Spinal cord (tissue), 10 donors: ENCODE results near the gene BBS9. TPM values are rescaled to one million over a fixed set of nuclear protein-coding genes. Genes with fewer than 3 reads are reported as not detected.
A peak's percentile ranks its signal among the peaks of the same experiment; 100 is the strongest.

Experiments used
- DNase-seq, 6 donors: peaks; one replicate each; pipeline versions ENCODE4 v3.0.0 to v3.0.0-alpha.2; 2013 to 2015; ENCODE audit warnings: low spot score in 6 of 6, low read depth in 4 of 6
- H3K27ac ChIP-seq: one replicate; pipeline ENCODE4 v1.5.1; 2013; ENCODE audit warnings: low read depth, low read length, control low read depth
- H3K27me3 ChIP-seq: one replicate; pipeline ENCODE4 v1.6.1; 2013; ENCODE audit warnings: low read length; ENCODE audit not compliant: control insufficient read depth, insufficient read depth
- H3K36me3 ChIP-seq: one replicate; pipeline ENCODE4 v1.6.1; 2013; ENCODE audit warnings: low read length; ENCODE audit not compliant: control insufficient read depth, insufficient read depth
- H3K4me1 ChIP-seq: one replicate; pipeline ENCODE4 v1.6.1; 2013; ENCODE audit warnings: low read length; ENCODE audit not compliant: control insufficient read depth, insufficient read depth
- H3K4me3 ChIP-seq: one replicate; pipeline ENCODE4 v1.5.1; 2013; ENCODE audit warnings: low read depth, low read length, control low read depth
- H3K9me3 ChIP-seq: one replicate; pipeline ENCODE4 v1.6.1; 2013; ENCODE audit warnings: low read length; ENCODE audit not compliant: control insufficient read depth, insufficient read depth
- WGBS: methylation state at CpG from one replicate; pipeline ENCODE4 v1.1.5; 2013; ENCODE audit warnings: missing lambda C conversion rate; ENCODE audit not compliant: insufficient coverage; 5-methylcytosine and 5-hydroxymethylcytosine counted together
- polyA plus RNA-seq, 2 donors: library from polyadenylated mRNA; unstranded; fragments of 120-200 nt; gene quantifications; one replicate each; pipeline ENCODE4 v1.2.1, GENCODE V29; 2013; ENCODE audit not compliant: insufficient read length in 2 of 2
- total RNA-seq, 2 donors: library from RNA; depleted of rRNA in 1 of 2; stranded (reverse); fragments of 120-200 nt in 1 of 2; fragments of >200 nt in 1 of 2; gene quantifications; one replicate each; pipeline versions ENCODE4 v1.2.3 to v1.2.4, GENCODE V29; 2013 to 2014
- donor health status: healthy.

BBS9 gene
- total and polyA plus RNA-seq, 4 donors = 19.3 to 67.8 (median 28.9) TPM

DNA sequence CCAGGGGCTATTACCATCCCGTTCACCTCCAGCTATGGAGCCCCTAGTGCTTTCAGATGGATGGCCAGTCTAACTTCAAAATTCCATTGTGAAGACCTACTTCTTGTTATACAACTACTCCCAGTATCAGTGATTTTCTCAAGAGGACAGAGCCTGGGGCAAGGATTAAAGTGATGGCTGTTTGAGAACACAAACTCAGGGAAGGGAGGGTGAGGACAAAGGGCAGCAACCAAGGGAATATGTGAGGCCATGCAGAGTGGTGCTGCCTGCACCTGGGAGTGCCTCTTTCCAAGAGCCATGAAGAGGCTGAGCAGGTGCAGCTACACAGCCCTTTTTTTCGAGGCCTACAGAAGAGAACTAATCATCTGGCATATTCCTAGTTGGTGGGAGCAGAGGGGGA lies 472.5 kb downstream of the BBS9 start:
- WGBS = no CpG with 5 or more reads among the region's 2 CpGs
- Histone ChIP-seq H3K9me3 (no peaks in the 10 kb centered on the region), H3K27me3 (no peaks in the 10 kb centered on the region), H3K36me3 (no peaks in the 10 kb centered on the region), H3K4me1 (no peaks in the 10 kb centered on the region), H3K27ac (no peak overlapping the region), H3K4me3 (no peak overlapping the region)
- DNase-seq = no peak

DNA sequence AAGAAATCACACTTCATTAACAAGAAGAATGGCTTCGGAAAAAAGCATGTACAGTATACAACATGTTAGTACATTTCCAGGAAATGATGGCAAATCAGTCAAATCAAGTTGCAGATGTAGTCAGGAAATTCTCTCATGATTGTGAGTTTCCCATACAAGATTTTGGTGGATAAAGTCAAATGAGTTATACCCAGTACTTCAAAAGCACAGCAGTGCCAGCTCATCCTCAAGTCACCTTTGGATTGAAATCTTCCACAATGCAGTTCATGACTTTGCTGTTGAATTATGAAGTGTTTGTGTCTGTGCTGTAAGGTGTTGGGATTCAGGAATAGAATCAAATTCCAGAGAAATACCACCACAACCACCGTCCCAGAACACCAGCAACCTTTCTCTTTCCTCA lies 474.7 kb downstream of the BBS9 start:
- WGBS = no CpG with 5 or more reads among the region's 2 CpGs
- Histone ChIP-seq H3K27me3 (no peaks in the 10 kb centered on the region), H3K27ac (no peak overlapping the region), H3K4me3 (no peak overlapping the region), H3K9me3 (no peaks in the 10 kb centered on the region), H3K4me1 (no peaks in the 10 kb centered on the region), H3K36me3 (no peaks in the 10 kb centered on the region)
- DNase-seq = no peak

DNA sequence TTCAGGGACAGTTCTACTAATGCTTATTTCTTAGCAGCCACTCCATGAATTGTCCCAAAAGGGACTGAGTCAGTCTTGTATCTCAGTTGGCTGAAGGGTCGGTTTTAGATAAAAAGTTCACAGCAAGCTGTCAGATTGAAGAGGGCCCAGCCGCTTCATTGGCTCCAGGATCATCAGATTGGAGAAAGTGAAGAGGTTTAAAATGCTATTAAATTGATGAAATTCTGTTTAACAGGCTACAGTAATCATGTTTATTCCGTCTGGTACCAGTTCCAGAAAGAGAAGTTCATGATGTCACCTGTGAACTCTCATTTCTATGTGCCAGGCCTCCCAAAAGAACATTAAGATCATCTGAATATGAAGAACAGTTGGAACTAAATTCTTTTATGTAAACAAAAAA lies 481.6 kb downstream of the BBS9 start:
- H3K9me3 ChIP-seq = no peaks in the 10 kb centered on the region
- no peaks in the 10 kb centered on the region for H3K4me1 ChIP-seq
- H3K27ac ChIP-seq = no peak overlapping the region
- no peaks in the 10 kb centered on the region for H3K27me3 ChIP-seq
- DNase-seq = no peak
- no peaks in the 10 kb centered on the region for H3K36me3 ChIP-seq
- WGBS = 79% methylated on average over 2 of the region's 3 CpGs
- no peak overlapping the region for H3K4me3 ChIP-seq

DNA sequence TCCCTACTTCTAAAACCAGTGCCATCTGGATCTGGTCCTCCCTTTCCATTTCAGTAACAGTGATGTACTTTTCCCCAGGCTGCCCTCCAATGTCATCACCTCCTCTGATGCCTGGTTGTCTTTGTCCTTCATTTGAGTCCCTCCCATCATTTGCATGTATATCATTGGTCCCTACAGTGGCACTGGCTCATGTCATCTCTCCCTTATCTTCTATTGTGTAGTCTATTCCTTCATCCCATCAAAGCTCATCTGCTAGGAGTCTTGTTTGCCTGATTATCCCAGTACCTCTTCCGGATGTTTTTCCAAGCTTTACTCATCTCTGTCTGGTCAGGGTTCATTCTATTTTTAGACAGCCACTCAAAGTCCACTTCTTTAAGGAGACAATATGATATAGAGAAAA lies 483.1 kb downstream of the BBS9 start:
- Histone ChIP-seq H3K27ac (no peak overlapping the region), H3K36me3 (no peaks in the 10 kb centered on the region), H3K9me3 (no peaks in the 10 kb centered on the region), H3K27me3 (no peaks in the 10 kb centered on the region), H3K4me1 (no peaks in the 10 kb centered on the region), H3K4me3 (no peak overlapping the region)
- no peak for DNase-seq
- WGBS = no CpG with 5 or more reads among the region's 1 CpG

DNA sequence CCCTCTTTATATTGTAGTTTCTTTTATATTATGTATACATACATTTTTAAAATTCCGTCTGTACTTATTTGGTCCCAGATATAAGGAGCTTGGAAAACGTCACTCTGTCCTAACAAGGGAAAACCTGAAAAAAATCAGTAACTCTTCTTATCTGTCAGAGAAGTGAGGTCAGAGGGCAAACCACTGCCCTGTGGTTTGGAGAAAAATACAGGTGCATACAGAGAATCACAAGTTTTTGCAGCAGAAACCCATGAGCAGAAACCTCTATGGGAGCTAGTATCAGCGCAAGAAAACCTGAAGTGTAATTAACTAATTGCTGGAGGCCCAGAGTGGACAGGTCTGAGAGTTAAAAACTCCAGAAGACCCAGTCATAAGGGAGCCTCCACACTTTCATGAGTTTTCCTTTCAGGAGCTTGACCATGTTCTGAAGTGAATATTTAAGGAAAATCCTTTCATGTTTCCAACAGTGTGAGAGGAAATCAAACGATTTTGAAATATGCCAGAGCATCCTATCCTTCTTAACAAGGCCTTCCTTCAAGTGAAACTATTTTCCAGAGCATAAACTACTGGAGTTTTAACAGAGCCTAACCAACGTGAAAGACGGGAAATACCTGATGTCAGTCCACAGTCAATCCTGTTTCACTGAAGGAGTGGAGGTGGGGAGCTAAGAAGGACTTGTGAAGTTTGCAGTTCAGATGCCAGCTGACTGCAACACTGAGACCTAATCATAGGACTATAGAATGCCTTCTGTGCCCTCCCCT lies 485.2 kb downstream of the BBS9 start:
- Histone ChIP-seq H3K9me3 (no peaks in the 10 kb centered on the region), H3K27me3 (no peaks in the 10 kb centered on the region), H3K27ac (no peak overlapping the region), H3K36me3 (no peaks in the 10 kb centered on the region), H3K4me3 (no peak overlapping the region), H3K4me1 (no peaks in the 10 kb centered on the region)
- DNase-seq = no peak
- 100% methylated on average over 1 of the region's 6 CpGs for WGBS

DNA sequence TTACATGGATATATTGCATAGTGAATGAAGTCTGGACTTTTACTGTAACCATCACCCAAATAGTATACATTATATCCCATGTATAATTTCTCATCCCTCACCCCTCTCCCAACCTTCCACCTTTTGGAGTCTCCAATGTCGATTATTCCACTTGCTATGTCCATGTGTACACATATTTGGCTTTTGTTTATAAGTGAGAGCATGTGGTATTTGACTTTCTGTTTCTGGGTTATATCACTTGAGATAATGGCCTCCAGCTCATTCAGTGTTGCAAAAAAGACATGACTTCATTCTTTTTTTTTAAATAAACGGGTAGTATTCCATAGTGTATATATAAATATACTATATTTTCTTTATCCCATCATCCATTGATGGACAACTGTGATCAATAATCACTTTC lies 487.4 kb downstream of the BBS9 start:
- Histone ChIP-seq H3K9me3 (peaks cover 2% of the 10 kb centered on the region), H3K27me3 (no peaks in the 10 kb centered on the region), H3K4me3 (no peak overlapping the region), H3K36me3 (no peaks in the 10 kb centered on the region), H3K27ac (no peak overlapping the region), H3K4me1 (no peaks in the 10 kb centered on the region)
- no peak for DNase-seq
- WGBS = no CpG with 5 or more reads among the region's 2 CpGs

DNA sequence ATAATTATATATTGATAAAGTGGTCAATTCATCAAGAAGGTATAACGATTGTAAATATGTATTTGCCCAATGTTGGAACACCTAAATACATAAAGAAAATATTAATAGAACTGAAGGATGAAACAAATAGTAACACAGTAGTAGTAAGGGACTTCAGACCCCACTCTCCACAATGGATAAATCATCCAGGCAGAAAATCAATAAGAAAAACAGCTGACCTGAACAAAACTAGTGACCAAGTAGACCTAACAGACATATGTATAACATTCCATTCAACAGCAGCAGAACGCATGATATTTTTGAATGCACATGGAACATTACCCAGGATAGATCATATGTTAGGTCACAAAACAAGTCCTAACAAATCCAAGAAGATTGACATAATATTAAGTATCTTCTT lies 489.9 kb downstream of the BBS9 start:
- H3K4me1 ChIP-seq = no peaks in the 10 kb centered on the region
- no peaks in the 10 kb centered on the region for H3K36me3 ChIP-seq
- H3K4me3 ChIP-seq = no peak overlapping the region
- no CpG with 5 or more reads among the region's 2 CpGs for WGBS
- DNase-seq = no peak
- H3K27ac ChIP-seq = no peak overlapping the region
- no peaks in the 10 kb centered on the region for H3K27me3 ChIP-seq
- peaks cover 2% of the 10 kb centered on the region for H3K9me3 ChIP-seq

DNA sequence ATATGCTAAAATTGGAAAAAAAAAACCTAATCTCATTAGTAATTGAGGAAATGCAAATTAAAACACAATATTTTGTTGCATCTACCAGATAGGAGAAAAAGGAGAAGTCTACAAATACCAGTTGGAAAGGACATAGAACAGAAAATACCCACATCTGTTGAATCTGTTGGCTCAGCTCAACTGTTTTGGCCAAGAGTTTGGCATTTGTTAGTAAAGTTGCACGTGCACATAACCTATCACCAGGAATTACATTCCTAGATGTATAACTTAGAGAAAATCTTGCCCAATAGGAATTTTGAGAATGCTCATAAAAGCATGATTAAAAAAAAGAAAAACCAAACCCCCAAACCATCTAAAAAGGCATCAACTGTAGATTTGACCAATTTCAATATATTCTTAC lies 493.9 kb downstream of the BBS9 start:
- H3K4me1 ChIP-seq = no peaks in the 10 kb centered on the region
- no peak for DNase-seq
- H3K4me3 ChIP-seq = no peak overlapping the region
- no peak overlapping the region for H3K27ac ChIP-seq
- WGBS = no CpG with 5 or more reads among the region's 1 CpG
- no peaks in the 10 kb centered on the region for H3K36me3 ChIP-seq
- no peaks in the 10 kb centered on the region for H3K27me3 ChIP-seq
- H3K9me3 ChIP-seq = peaks cover 2% of the 10 kb centered on the region

DNA sequence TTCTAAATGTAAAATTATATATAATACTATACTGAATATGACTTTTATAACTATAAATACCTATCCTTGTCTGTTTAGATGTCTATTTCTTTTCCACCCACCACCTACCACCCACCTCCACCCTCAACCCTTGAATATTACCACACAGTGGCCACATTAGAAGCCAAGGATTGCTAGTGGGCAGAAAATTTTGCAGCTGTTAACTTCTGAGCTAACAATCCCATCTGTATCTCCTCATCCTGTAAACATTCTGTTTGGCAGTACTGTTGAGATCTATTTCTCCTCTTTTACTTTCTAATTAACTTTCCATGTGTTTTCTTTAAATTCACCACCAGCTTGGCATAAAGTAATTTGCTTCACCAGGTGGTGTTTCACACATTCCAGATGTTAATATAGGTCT lies 494.9 kb downstream of the BBS9 start:
- Histone ChIP-seq H3K27ac (no peak overlapping the region), H3K36me3 (no peaks in the 10 kb centered on the region), H3K27me3 (no peaks in the 10 kb centered on the region), H3K4me3 (no peak overlapping the region), H3K9me3 (peaks cover 2% of the 10 kb centered on the region), H3K4me1 (no peaks in the 10 kb centered on the region)
- DNase-seq = peak in 1 of 6 donors; percentile 32

DNA sequence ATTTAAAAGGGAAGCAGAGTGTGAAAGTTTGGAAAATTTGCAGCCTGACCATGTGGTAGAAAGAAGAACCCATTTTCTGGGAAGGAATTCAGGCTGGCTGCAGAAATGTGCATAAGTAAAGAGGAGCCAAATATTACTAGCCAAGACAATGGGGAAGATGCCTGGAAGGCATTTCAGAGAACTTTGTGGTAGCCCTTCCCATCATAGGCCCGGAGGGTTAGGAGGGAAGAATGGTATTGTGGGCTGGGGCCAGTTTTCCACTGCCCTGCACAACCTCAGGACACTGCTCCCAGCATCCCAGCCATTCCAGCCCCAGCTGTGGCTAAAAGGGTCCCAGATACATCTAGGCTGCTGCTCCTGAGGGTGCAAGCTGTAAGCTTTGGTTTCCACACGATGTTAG lies 497.5 kb downstream of the BBS9 start:
- 88% methylated on average over 1 of the region's 2 CpGs for WGBS
- Histone ChIP-seq H3K4me3 (no peak overlapping the region), H3K4me1 (no peaks in the 10 kb centered on the region), H3K36me3 (no peaks in the 10 kb centered on the region), H3K27me3 (no peaks in the 10 kb centered on the region), H3K9me3 (no peaks in the 10 kb centered on the region), H3K27ac (no peak overlapping the region)
- no peak for DNase-seq
